ENCODE measurements around the gene SCAF1.

The SCAF1 gene

GRCh38 chr19:49645592-49645991 is 3.6 kb downstream of the SCAF1 start:
- DNase-seq = no peak

- DNase-seq = no peak
These were observed 4.0 kb downstream of the SCAF1 start for GRCh38 chr19:49645995-49646394.

GRCh38 chr19:49646586-49646985 is 4.6 kb downstream of the SCAF1 start:
- no peak for DNase-seq

GRCh38 chr19:49651029-49651819 is 9.2 kb downstream of the SCAF1 start:
- no peak for DNase-seq

- no peak for DNase-seq
These were observed 10.0 kb downstream of the SCAF1 start for GRCh38 chr19:49651820-49652550.

GRCh38 chr19:49652551-49653465 is 10.8 kb downstream of the SCAF1 start:
- DNase-seq = no peak

GRCh38 chr19:49653466-49653806 is 11.4 kb downstream of the SCAF1 start:
- DNase-seq = no peak

GRCh38 chr19:49654581-49654980 is 12.6 kb downstream of the SCAF1 start:
- no peak for DNase-seq

GRCh38 chr19:49655570-49656455 is 13.8 kb downstream of the SCAF1 start:
- DNase-seq = no peak

GRCh38 chr19:49656456-49657109 is 14.6 kb downstream of the SCAF1 start:
- no peak for DNase-seq

GRCh38 chr19:49657493-49658138 is 15.6 kb downstream of the SCAF1 start:
- DNase-seq = no peak

GRCh38 chr19:49658139-49658517 is 16.1 kb downstream of the SCAF1 start:
- no peak for DNase-seq

- DNase-seq = no peak
These were observed 16.8 kb downstream of the SCAF1 start for GRCh38 chr19:49658566-49659442.

- DNase-seq = no peak
These were observed 18.4 kb downstream of the SCAF1 start for GRCh38 chr19:49660338-49660961.

- no peak for DNase-seq
These were observed 20.0 kb downstream of the SCAF1 start for GRCh38 chr19:49662011-49662410.

GRCh38 chr19:49663224-49663623 is 21.2 kb downstream of the SCAF1 start:
- no peak for DNase-seq

GRCh38 chr19:49664171-49665035 is 22.4 kb downstream of the SCAF1 start:
- DNase-seq = peak; percentile 93

GRCh38 chr19:49665036-49665350 is 23.0 kb downstream of the SCAF1 start:
- no peak for DNase-seq
